SK-N-SH (cell line): ENCODE results near the gene PIAS4.

ENCODE experiments used
- MAX ChIP-seq: IDR thresholded peaks from 2 replicates; pipeline ENCODE4 v1.4.0; 2012; ENCODE audit warnings: low read depth
- RCOR1 ChIP-seq: fragments of 150-350 bp; IDR thresholded peaks from 2 replicates; pipeline ENCODE4 v1.6.1; 2017; ENCODE audit warnings: antibody characterized with exemption, low read length
- USF1 ChIP-seq: IDR thresholded peaks from 2 replicates; pipeline ENCODE4 v1.4.0; 2012; ENCODE audit warnings: low read depth, borderline replicate concordance
- USF2 ChIP-seq: fragments of 150-350 bp; IDR thresholded peaks from 2 replicates; pipeline ENCODE4 v1.6.1; 2017; ENCODE audit warnings: antibody characterized with exemption, low read length, low read depth, borderline replicate concordance
- YY1 ChIP-seq: IDR thresholded peaks from 2 replicates; pipeline ENCODE4 v1.4.0; 2012; ENCODE audit warnings: low read depth, mild to moderate bottlenecking
- TF ChIP-seq, protein P1 (sequence below): fragments of 200-600 bp; sonication (generic); IDR thresholded peaks from 2 replicates; pipeline ENCODE4 v1.6.1; 2017; ENCODE audit warnings: antibody characterized with exemption, mild to moderate bottlenecking, moderate library complexity

DNA sequence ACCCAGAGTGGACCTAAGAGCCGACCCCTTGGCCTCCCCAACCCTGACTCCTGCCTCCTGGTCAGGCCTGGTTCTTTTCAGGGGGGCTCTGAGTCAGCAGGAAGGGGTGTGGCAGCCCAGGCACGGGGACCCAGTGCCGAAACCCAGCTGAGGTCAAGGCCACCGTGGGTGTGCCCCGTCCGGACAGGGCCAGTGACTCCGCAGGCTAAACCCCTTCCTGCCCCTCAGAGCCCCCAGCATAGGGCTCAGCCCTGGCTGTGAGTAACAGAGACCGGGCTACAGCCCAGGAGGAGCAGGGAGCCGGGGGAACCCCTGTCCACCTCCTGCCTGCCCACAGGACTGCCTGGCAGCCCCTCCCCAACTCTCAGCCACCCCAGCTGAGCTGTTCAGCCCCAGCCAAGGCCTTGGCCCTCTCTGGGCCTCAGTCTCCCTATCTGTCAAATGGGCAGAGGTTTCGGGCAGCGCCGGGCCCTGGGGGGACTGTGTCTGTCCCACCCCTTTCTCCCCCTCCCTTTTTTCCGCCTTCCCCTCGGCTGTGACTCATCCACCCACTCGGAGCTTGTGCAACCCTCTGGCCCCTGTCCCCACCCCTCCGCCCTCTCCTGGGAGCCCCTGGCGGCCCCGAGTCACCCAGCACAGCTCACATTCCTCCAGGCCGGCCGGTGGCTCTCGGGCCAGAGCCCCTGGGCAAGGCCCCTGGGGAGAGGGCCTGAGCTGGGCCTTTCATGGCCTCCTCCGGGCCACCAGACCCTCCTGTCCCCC is 50.6 kb downstream of the PIAS4 start:
- TF ChIP-seq USF2 (no peak), USF1 (no peak), YY1 (no peak), RCOR1 (no peak), MAX (no peak)
- TF ChIP-seq, protein P1, sequence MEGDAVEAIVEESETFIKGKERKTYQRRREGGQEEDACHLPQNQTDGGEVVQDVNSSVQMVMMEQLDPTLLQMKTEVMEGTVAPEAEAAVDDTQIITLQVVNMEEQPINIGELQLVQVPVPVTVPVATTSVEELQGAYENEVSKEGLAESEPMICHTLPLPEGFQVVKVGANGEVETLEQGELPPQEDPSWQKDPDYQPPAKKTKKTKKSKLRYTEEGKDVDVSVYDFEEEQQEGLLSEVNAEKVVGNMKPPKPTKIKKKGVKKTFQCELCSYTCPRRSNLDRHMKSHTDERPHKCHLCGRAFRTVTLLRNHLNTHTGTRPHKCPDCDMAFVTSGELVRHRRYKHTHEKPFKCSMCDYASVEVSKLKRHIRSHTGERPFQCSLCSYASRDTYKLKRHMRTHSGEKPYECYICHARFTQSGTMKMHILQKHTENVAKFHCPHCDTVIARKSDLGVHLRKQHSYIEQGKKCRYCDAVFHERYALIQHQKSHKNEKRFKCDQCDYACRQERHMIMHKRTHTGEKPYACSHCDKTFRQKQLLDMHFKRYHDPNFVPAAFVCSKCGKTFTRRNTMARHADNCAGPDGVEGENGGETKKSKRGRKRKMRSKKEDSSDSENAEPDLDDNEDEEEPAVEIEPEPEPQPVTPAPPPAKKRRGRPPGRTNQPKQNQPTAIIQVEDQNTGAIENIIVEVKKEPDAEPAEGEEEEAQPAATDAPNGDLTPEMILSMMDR = 0 out of 2 replicates have a peak, but pooled peaks have one; percentile 13
